SK-N-SH (cell line): ENCODE data around the gene FOSL1. TPM values are rescaled to one million over a fixed set of nuclear protein-coding genes. Genes with fewer than 3 reads are reported as not detected.
A peak's percentile ranks its signal among the peaks of the same experiment; 100 is the strongest.

ENCODE experiments used
- CTCF ChIA-PET: fragments of 300-600, 350-600 bp; formaldehyde crosslinking; extraction: SDS; loops from one replicate; lab custom pipeline; 2021; lab: Yijun Ruan, JAX
- POLR2A ChIA-PET: fragments of 350-600 bp; sonication (Branson Sonifier 250); formaldehyde crosslinking; extraction: SDS; loops from one replicate; lab custom pipeline; 2020; ENCODE audit warnings: antibody characterized with exemption, inconsistent platforms; lab: Yijun Ruan, JAX
- DNase-seq: peaks from one replicate; pipeline ENCODE4 v3.0.0; 2012
- H2AFZ ChIP-seq: fragments of 200-600 bp; sonication (generic); 2 replicates; pipeline ENCODE4 v1.8.1; 2016; ENCODE audit warnings: antibody characterized with exemption, mild to moderate bottlenecking, low read depth
- H3F3A ChIP-seq: fragments of 200-600 bp; sonication (generic); replicated peaks from 2 replicates; pipeline ENCODE3; 2016; ENCODE audit warnings: antibody characterized with exemption, mild to moderate bottlenecking; ENCODE audit not compliant: insufficient read depth
- H3K27ac ChIP-seq, 2 experiments: fragments of 200-500 bp in 1 of 2; fragments of 200-600 bp in 1 of 2; sonication (Bioruptor generic) in 1 of 2; sonication (generic), shearing (Covaris generic) in 1 of 2; 2 replicates each; pipeline versions ENCODE4 v1.5.1 to v1.6.1; 2014 to 2016; ENCODE audit warnings: low read depth in 2 of 2, inconsistent platforms in 1 of 2, low read length in 1 of 2, mild to moderate bottlenecking in 1 of 2, mixed read lengths in 1 of 2
- H3K27me3 ChIP-seq: fragments of 200-600 bp; sonication (generic), shearing (Covaris generic); 2 replicates; pipeline ENCODE4 v1.6.1; 2016; ENCODE audit warnings: mixed run types; ENCODE audit not compliant: insufficient read depth
- H3K36me3 ChIP-seq, 2 experiments: fragments of 200-500 bp in 1 of 2; fragments of 200-600 bp in 1 of 2; sonication (Bioruptor generic) in 1 of 2; sonication (generic) in 1 of 2; replicated peaks in 1 of 2; 2 replicates each; pipeline versions ENCODE3 to v1.5.1; 2014 to 2016; ENCODE audit warnings: low read length in 1 of 2, mild to moderate bottlenecking in 1 of 2; ENCODE audit not compliant: insufficient read depth in 2 of 2, control insufficient read depth in 1 of 2
- H3K4me1 ChIP-seq, 2 experiments: fragments of 200-500 bp in 1 of 2; fragments of 200-600 bp in 1 of 2; sonication (Bioruptor generic) in 1 of 2; sonication (generic), shearing (Covaris generic) in 1 of 2; 2 replicates each; pipeline versions ENCODE4 v1.5.1 to v1.6.1; 2014 to 2016; ENCODE audit warnings: low read depth in 1 of 2, low read length in 1 of 2, mixed run types in 1 of 2; ENCODE audit not compliant: insufficient read depth in 2 of 2, control insufficient read depth in 1 of 2
- H3K4me2 ChIP-seq: fragments of 200-600 bp; sonication (generic), shearing (Covaris generic); 2 replicates; pipeline ENCODE4 v1.6.1; 2017; ENCODE audit warnings: mixed run types
- H3K4me3 ChIP-seq, 2 experiments: fragments of 200-500 bp in 1 of 2; fragments of 200-600 bp in 1 of 2; sonication (Bioruptor generic) in 1 of 2; sonication (generic), shearing (Covaris generic) in 1 of 2; 2 replicates each; pipeline versions ENCODE4 v1.5.1 to v1.8.1; 2014 to 2016; ENCODE audit warnings: low read depth in 2 of 2, inconsistent platforms in 1 of 2, low read length in 1 of 2, mild to moderate bottlenecking in 1 of 2, mixed read lengths in 1 of 2, moderate library complexity in 1 of 2
- H3K79me2 ChIP-seq: fragments of 200-600 bp; sonication (generic); 2 replicates; pipeline ENCODE4 v1.8.1; 2017; ENCODE audit warnings: mild to moderate bottlenecking; ENCODE audit not compliant: insufficient read depth
- H3K9ac ChIP-seq: fragments of 200-600 bp; sonication (generic); 2 replicates; pipeline ENCODE4 v1.6.1; 2017; ENCODE audit warnings: mixed run types
- H3K9me2 ChIP-seq: fragments of 200-600 bp; sonication (generic); 2 replicates; pipeline ENCODE4 v1.6.1; 2017; ENCODE audit warnings: mixed run types
- H3K9me3 ChIP-seq: fragments of 200-600 bp; sonication (generic); 2 replicates; pipeline ENCODE4 v1.6.1; 2017; ENCODE audit warnings: mixed run types, mild to moderate bottlenecking, moderate library complexity
- H4K20me1 ChIP-seq: fragments of 200-600 bp; sonication (generic); 2 replicates; pipeline ENCODE4 v1.6.1; 2017; ENCODE audit warnings: mild to moderate bottlenecking, mixed run types; ENCODE audit not compliant: insufficient read depth
- CHD2 ChIP-seq: fragments of 150-350 bp; IDR thresholded peaks from 2 replicates; pipeline ENCODE4 v1.6.1; 2018; ENCODE audit warnings: low read length; ENCODE audit not compliant: partially characterized antibody
- EP300 ChIP-seq, 2 experiments: IDR thresholded peaks; 2 replicates each; pipeline versions ENCODE4 v1.4.0 to v1.6.1; 2012; ENCODE audit warnings: borderline replicate concordance in 1 of 2, low read depth in 1 of 2, low read length in 1 of 2
- EZH2phosphoT487 ChIP-seq: fragments of 200-600 bp; sonication (generic); IDR thresholded peaks from 2 replicates; pipeline ENCODE4 v1.6.1; 2017; ENCODE audit warnings: low read depth, mixed run types, mild to moderate bottlenecking, antibody characterized with exemption, moderate library complexity, borderline replicate concordance
- FOSL2 ChIP-seq: IDR thresholded peaks from 2 replicates; pipeline ENCODE4 v1.4.0; 2012; ENCODE audit warnings: low read depth, mild to moderate bottlenecking, moderate library complexity, borderline replicate concordance
- GABPA ChIP-seq: IDR thresholded peaks from 2 replicates; pipeline ENCODE4 v1.4.0; 2012; ENCODE audit warnings: low read depth, mild to moderate bottlenecking
- NRF1 ChIP-seq: IDR thresholded peaks from 2 replicates; pipeline ENCODE4 v1.6.1; 2012; ENCODE audit warnings: low read depth, mild to moderate bottlenecking, low read length
- RCOR1 ChIP-seq: fragments of 150-350 bp; IDR thresholded peaks from 2 replicates; pipeline ENCODE4 v1.6.1; 2017; ENCODE audit warnings: antibody characterized with exemption, low read length
- SIN3A ChIP-seq: IDR thresholded peaks from 2 replicates; pipeline ENCODE4 v1.6.1; 2012; ENCODE audit warnings: low read depth, mild to moderate bottlenecking, low read length, moderate library complexity, borderline replicate concordance
- WGBS: methylation state at CpG from one replicate; pipeline ENCODE4 v1.1.6; 2017; ENCODE audit warnings: low lambda C conversion rate; 5-methylcytosine and 5-hydroxymethylcytosine counted together
- polyA plus RNA-seq, 3 experiments: library from polyadenylated mRNA; depleted of rRNA; stranded (reverse); fragments of >200 nt; gene quantifications; 2 replicates each; pipeline ENCODE4 v1.2.3, GENCODE V29; 2012
- TF ChIP-seq, protein P1 (sequence below): IDR thresholded peaks from 2 replicates; pipeline ENCODE4; 2012
- TF ChIP-seq, protein P2 (sequence below): IDR thresholded peaks from 2 replicates; pipeline ENCODE4 v1.6.1; 2012; ENCODE audit warnings: mild to moderate bottlenecking, low read depth, low read length, moderate library complexity
- TF ChIP-seq, protein P3 (sequence below): fragments of 150-350 bp; IDR thresholded peaks from 2 replicates; pipeline ENCODE4 v1.6.1; 2016; ENCODE audit warnings: mild to moderate bottlenecking, low read depth, low read length
- TF ChIP-seq, protein P4 (sequence below): IDR thresholded peaks from 2 replicates; pipeline ENCODE4 v1.4.0; 2012; ENCODE audit warnings: low read depth, borderline replicate concordance

The FOSL1 gene
- polyA plus RNA-seq, 1 of the 3 experiments (the other 2 are of a cell fraction): 30.1 TPM

DNA sequence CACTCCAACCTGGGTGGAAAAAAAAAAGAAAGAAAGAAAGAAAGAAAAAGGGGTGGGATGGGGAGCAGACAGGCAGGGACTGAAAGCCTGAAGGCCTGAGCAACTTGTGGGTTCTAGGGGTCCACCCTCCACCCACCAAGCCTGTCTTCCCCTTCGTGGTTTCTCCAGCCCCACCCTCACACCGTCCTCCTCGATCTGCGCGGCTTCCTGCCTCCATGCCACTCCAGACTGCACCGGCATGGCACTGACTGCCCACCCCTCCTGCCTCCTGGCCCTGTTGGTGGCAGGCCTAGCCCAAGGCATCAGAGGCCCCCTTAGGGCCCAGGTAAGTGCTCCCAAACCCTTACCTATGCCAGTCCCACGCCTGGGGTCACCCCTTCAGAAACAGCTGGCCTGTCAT is 20.6 kb downstream of the FOSL1 start, which contains the start of gene CTSW:
TSS of gene CTSW (plus strand) at position 221 of the 400 bp plus-strand sequence. CDS start at position 239, 18 bp downstream.
- Histone ChIP-seq H3K4me3 (no peak within 1 kb of the TSS), H3K36me3 (peaks cover 13 to 23% of the 10 kb centered on the region in 2 experiments), H4K20me1 (no peaks in the 10 kb centered on the region), H3K9ac (no peak within 1 kb of the TSS), H3F3A (peaks cover 4% of the 10 kb centered on the region), H3K27ac (no peak within 1 kb of the TSS), H3K4me1 (peaks cover 0 to 5% of the 10 kb centered on the region in 2 experiments; a peak in 1 of 4 replicates), H3K27me3 (no peaks in the 10 kb centered on the region), H3K4me2 (no peak within 1 kb of the TSS), H3K9me2 (no peaks in the 10 kb centered on the region), H2AFZ (no peak within 1 kb of the TSS), H3K9me3 (no peaks in the 10 kb centered on the region), H3K79me2 (0 out of 2 replicates have a peak, but pooled peaks cover 7% of the 10 kb centered on the region)
- DNase-seq: no peak
- WGBS: 67% methylated on average over 7 of the region's 7 CpGs
- CTCF ChIA-PET: interaction anchor here (0.8 to 15.2 kb wide), 4 partner anchors 8 to 1510 kb away, joined by 3 to 374 read pairs (median 142); partner anchors contain the start of genes CFL1, EFEMP2, FIBP and MUS81
- POLR2A ChIA-PET: interaction anchor here (1.3 to 2.0 kb wide), 3 partner anchors 8 to 20 kb away, joined by 3 to 6 read pairs (median 5); partner anchors contain the start of genes CCDC85B and MUS81
- TF ChIP-seq, protein P1, sequence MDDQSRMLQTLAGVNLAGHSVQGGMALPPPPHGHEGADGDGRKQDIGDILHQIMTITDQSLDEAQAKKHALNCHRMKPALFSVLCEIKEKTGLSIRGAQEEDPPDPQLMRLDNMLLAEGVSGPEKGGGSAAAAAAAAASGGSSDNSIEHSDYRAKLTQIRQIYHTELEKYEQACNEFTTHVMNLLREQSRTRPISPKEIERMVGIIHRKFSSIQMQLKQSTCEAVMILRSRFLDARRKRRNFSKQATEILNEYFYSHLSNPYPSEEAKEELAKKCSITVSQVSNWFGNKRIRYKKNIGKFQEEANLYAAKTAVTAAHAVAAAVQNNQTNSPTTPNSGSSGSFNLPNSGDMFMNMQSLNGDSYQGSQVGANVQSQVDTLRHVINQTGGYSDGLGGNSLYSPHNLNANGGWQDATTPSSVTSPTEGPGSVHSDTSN: 0 out of 2 replicates have a peak, but pooled peaks have one; percentile 2
- no peak for TF ChIP-seq SIN3A

DNA sequence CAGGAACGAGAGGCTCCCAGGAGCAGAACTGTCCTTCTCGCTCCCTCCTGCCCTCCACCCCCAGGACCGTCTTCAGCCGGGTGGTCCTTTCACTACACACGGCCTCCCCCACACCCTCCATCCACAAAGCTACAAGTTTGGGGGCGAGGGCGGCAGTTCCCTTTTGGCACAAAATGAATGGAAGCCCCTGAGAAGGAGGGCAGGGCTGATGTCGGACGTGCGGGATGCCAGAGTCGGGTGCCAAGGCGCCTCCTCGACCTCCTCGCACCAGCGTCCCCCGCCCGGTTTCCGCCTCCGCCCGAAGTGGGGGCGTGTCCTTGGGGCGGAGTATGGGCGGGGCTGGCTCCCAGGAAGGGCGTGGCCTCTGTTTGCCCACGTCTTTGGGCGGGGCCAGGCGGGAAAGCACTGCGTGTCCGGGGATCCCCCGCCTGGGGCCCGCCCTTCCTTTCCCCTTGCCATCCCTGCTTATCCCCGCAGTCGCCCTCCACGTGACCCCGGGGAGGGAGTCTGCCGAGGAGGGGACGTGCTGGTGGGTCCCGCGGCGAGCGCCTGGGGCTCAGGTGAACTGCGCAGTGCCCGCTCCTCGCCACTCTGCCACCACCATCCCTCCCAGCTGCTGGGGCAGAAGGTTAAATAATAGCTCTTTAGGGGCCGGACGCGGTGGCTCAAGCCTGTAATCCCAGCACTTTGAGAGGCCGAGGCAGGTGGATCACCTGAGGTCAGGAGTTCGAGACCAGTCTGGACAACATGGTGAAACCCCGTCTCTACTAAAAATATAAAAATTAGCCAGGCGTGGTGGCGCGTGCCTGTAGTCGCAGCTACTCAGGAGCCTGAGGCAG is 26.7 kb downstream of the FOSL1 start:
- H3K9me2 ChIP-seq: no peaks in the 10 kb centered on the region
- H3F3A ChIP-seq: peaks cover 29% of the 10 kb centered on the region
- peak overlapping the region; percentile 77 to 93 for H3K27ac ChIP-seq
- H3K79me2 ChIP-seq: peaks cover 29% of the 10 kb centered on the region
- CTCF ChIA-PET: interaction anchor here (0.6 to 18.4 kb wide), 4 partner anchors 12 to 457 kb away, joined by 3 to 374 read pairs (median 46); partner anchors contain the start of genes CCDC85B, CTSW, FIBP and MUS81
- 27% methylated on average over 20 of the region's 54 CpGs for WGBS
- no peaks in the 10 kb centered on the region for H4K20me1 ChIP-seq
- peak overlapping the region; percentile 70 for H3K9ac ChIP-seq
- H3K27me3 ChIP-seq: no peaks in the 10 kb centered on the region
- peak; percentile 98 for DNase-seq
- H2AFZ ChIP-seq: peak overlapping the region; percentile 77; the same call in 1 of the 2 replicates
- peak overlapping the region; percentile 54 to 73 for H3K4me3 ChIP-seq
- peak overlapping the region; percentile 97 for H3K4me2 ChIP-seq
- peaks cover 15 to 23% of the 10 kb centered on the region in 2 experiments for H3K36me3 ChIP-seq
- H3K9me3 ChIP-seq: no peaks in the 10 kb centered on the region
- peaks cover 19 to 23% of the 10 kb centered on the region in 2 experiments; a peak in 3 of 4 replicates for H3K4me1 ChIP-seq
- POLR2A ChIA-PET: interaction anchor here (0.5 to 1.2 kb wide), 5 partner anchors 8 to 17 kb away, joined by 3 to 7 read pairs (median 3); partner anchors contain the start of genes CCDC85B and FIBP
- TF ChIP-seq, protein P2, sequence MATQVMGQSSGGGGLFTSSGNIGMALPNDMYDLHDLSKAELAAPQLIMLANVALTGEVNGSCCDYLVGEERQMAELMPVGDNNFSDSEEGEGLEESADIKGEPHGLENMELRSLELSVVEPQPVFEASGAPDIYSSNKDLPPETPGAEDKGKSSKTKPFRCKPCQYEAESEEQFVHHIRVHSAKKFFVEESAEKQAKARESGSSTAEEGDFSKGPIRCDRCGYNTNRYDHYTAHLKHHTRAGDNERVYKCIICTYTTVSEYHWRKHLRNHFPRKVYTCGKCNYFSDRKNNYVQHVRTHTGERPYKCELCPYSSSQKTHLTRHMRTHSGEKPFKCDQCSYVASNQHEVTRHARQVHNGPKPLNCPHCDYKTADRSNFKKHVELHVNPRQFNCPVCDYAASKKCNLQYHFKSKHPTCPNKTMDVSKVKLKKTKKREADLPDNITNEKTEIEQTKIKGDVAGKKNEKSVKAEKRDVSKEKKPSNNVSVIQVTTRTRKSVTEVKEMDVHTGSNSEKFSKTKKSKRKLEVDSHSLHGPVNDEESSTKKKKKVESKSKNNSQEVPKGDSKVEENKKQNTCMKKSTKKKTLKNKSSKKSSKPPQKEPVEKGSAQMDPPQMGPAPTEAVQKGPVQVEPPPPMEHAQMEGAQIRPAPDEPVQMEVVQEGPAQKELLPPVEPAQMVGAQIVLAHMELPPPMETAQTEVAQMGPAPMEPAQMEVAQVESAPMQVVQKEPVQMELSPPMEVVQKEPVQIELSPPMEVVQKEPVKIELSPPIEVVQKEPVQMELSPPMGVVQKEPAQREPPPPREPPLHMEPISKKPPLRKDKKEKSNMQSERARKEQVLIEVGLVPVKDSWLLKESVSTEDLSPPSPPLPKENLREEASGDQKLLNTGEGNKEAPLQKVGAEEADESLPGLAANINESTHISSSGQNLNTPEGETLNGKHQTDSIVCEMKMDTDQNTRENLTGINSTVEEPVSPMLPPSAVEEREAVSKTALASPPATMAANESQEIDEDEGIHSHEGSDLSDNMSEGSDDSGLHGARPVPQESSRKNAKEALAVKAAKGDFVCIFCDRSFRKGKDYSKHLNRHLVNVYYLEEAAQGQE: no peak
- TF ChIP-seq FOSL2 (no peak), EZH2phosphoT487 (no peak), CHD2 (peak; percentile 59), EP300 (IDR thresholded peaks at IDR 0.05; ENCODE audit: borderline replicate concordance in 1 of 2, low read depth in 1 of 2, low read length in 1 of 2) (no peak), GABPA (peak; percentile 64), NRF1 (no peak), RCOR1 (no peak; the same call in 1 of the 2 replicates)
- TF ChIP-seq, protein P3, sequence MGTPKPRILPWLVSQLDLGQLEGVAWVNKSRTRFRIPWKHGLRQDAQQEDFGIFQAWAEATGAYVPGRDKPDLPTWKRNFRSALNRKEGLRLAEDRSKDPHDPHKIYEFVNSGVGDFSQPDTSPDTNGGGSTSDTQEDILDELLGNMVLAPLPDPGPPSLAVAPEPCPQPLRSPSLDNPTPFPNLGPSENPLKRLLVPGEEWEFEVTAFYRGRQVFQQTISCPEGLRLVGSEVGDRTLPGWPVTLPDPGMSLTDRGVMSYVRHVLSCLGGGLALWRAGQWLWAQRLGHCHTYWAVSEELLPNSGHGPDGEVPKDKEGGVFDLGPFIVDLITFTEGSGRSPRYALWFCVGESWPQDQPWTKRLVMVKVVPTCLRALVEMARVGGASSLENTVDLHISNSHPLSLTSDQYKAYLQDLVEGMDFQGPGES: no peak
- TF ChIP-seq, protein P4, sequence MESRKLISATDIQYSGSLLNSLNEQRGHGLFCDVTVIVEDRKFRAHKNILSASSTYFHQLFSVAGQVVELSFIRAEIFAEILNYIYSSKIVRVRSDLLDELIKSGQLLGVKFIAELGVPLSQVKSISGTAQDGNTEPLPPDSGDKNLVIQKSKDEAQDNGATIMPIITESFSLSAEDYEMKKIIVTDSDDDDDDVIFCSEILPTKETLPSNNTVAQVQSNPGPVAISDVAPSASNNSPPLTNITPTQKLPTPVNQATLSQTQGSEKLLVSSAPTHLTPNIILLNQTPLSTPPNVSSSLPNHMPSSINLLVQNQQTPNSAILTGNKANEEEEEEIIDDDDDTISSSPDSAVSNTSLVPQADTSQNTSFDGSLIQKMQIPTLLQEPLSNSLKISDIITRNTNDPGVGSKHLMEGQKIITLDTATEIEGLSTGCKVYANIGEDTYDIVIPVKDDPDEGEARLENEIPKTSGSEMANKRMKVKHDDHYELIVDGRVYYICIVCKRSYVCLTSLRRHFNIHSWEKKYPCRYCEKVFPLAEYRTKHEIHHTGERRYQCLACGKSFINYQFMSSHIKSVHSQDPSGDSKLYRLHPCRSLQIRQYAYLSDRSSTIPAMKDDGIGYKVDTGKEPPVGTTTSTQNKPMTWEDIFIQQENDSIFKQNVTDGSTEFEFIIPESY: no peak
